Stomach smooth muscle (tissue), 2 donors: Measurements from ENCODE around the gene VTI1A.
"Not testable (repeated sequence)": the region's sequence is repeated elsewhere in the genome, so short reads cannot be mapped to it uniquely, and the experiment has no call there.

Source experiments
- H3K27ac ChIP-seq: one replicate; pipeline ENCODE4 v1.7.0; 2013; ENCODE audit warnings: mild to moderate bottlenecking, low read length, inconsistent platforms
- H3K27me3 ChIP-seq, 2 donors: one replicate each; pipeline ENCODE4 v1.7.0; 2013; ENCODE audit warnings: low read length in 2 of 2; ENCODE audit not compliant: insufficient read depth in 2 of 2, control insufficient read depth in 1 of 2
- H3K36me3 ChIP-seq, 2 donors: one replicate each; pipeline ENCODE4 v1.7.0; 2013; ENCODE audit warnings: low read length in 2 of 2; ENCODE audit not compliant: control insufficient read depth in 2 of 2, insufficient read depth in 2 of 2
- H3K4me1 ChIP-seq: one replicate; pipeline ENCODE4 v1.7.0; 2013; ENCODE audit warnings: low read length; ENCODE audit not compliant: control insufficient read depth, insufficient read depth
- H3K4me3 ChIP-seq, 2 donors: one replicate each; pipeline ENCODE4 v1.7.0; 2013; ENCODE audit warnings: low read length in 2 of 2
- H3K9ac ChIP-seq, 2 donors: one replicate each; pipeline ENCODE4 v1.7.0; 2013; ENCODE audit warnings: low read length in 2 of 2, mild to moderate bottlenecking in 1 of 2
- H3K9me3 ChIP-seq, 2 donors: one replicate each; pipeline ENCODE4 v1.7.0; 2013; ENCODE audit warnings: low read length in 2 of 2; ENCODE audit not compliant: control insufficient read depth in 2 of 2
- donor health status: healthy.
- donor health status: Pancreatic carcinoma.

The VTI1A gene

GRCh38 chr10:112585960-112586359 is 138.9 kb downstream of the VTI1A start:
- peaks cover 4% of the 10 kb centered on the region for H3K4me1 ChIP-seq
- peaks cover 0 to 2% of the 10 kb centered on the region in 2 donors for H3K36me3 ChIP-seq
- no peak overlapping the region for H3K27ac ChIP-seq
- no peaks in the 10 kb centered on the region for H3K27me3 ChIP-seq
- no peaks in the 10 kb centered on the region for H3K9me3 ChIP-seq
- H3K9ac ChIP-seq = no peak overlapping the region
- no peak overlapping the region for H3K4me3 ChIP-seq

- peaks cover 4% of the 10 kb centered on the region for H3K4me1 ChIP-seq
- no peak overlapping the region for H3K4me3 ChIP-seq
- no peaks in the 10 kb centered on the region for H3K27me3 ChIP-seq
- no peak overlapping the region for H3K9ac ChIP-seq
- H3K27ac ChIP-seq = no peak overlapping the region
- H3K36me3 ChIP-seq = peaks cover 0 to 2% of the 10 kb centered on the region in 2 donors
- no peaks in the 10 kb centered on the region for H3K9me3 ChIP-seq
Measured at GRCh38 chr10:112587729-112588128, 140.7 kb downstream of the VTI1A start.

- Histone ChIP-seq H3K27me3 (no peaks in the 10 kb centered on the region), H3K4me3 (no peak overlapping the region), H3K27ac (no peak overlapping the region), H3K4me1 (peaks cover 4% of the 10 kb centered on the region), H3K36me3 (peaks cover 0 to 2% of the 10 kb centered on the region in 2 donors), H3K9ac (no peak overlapping the region), H3K9me3 (no peaks in the 10 kb centered on the region)
Measured at GRCh38 chr10:112588225-112588990, 141.4 kb downstream of the VTI1A start.

GRCh38 chr10:112589081-112589480 is 142.1 kb downstream of the VTI1A start:
- H3K9me3 ChIP-seq = no peaks in the 10 kb centered on the region
- peaks cover 0 to 2% of the 10 kb centered on the region in 2 donors for H3K36me3 ChIP-seq
- H3K27me3 ChIP-seq = no peaks in the 10 kb centered on the region
- H3K27ac ChIP-seq = no peak overlapping the region
- no peak overlapping the region for H3K4me3 ChIP-seq
- H3K9ac ChIP-seq = no peak overlapping the region
- H3K4me1 ChIP-seq = peaks cover 4% of the 10 kb centered on the region

- H3K36me3 ChIP-seq, H3K27ac ChIP-seq, H3K27me3 ChIP-seq, H3K9ac ChIP-seq, H3K9me3 ChIP-seq, H3K4me3 ChIP-seq, H3K4me1 ChIP-seq: not testable (repeated sequence)
Measured at GRCh38 chr10:112590786-112591185, 143.8 kb downstream of the VTI1A start.

GRCh38 chr10:112593023-112593422 is 146.0 kb downstream of the VTI1A start:
- H3K27me3 ChIP-seq = no peaks in the 10 kb centered on the region
- H3K27ac ChIP-seq = no peak overlapping the region
- H3K4me3 ChIP-seq = no peak overlapping the region
- H3K4me1 ChIP-seq = no peaks in the 10 kb centered on the region
- H3K9me3 ChIP-seq = no peaks in the 10 kb centered on the region
- no peak overlapping the region for H3K9ac ChIP-seq
- H3K36me3 ChIP-seq = no peaks in the 10 kb centered on the region

- Histone ChIP-seq H3K4me3 (no peak overlapping the region), H3K27ac (no peak overlapping the region), H3K9me3 (no peaks in the 10 kb centered on the region), H3K36me3 (peaks cover 0 to 2% of the 10 kb centered on the region in 2 donors), H3K9ac (no peak overlapping the region), H3K4me1 (no peaks in the 10 kb centered on the region), H3K27me3 (no peaks in the 10 kb centered on the region)
Measured at GRCh38 chr10:112601214-112602090, 154.4 kb downstream of the VTI1A start.

GRCh38 chr10:112603062-112603461 is 156.0 kb downstream of the VTI1A start:
- H3K36me3 ChIP-seq = peaks cover 0 to 2% of the 10 kb centered on the region in 2 donors
- H3K4me3 ChIP-seq = no peak overlapping the region
- H3K4me1 ChIP-seq = no peaks in the 10 kb centered on the region
- H3K9me3 ChIP-seq = no peaks in the 10 kb centered on the region
- H3K27ac ChIP-seq = no peak overlapping the region
- no peaks in the 10 kb centered on the region for H3K27me3 ChIP-seq
- H3K9ac ChIP-seq = no peak overlapping the region

- Histone ChIP-seq H3K4me3 (no peak overlapping the region), H3K9me3 (no peaks in the 10 kb centered on the region), H3K27me3 (no peaks in the 10 kb centered on the region), H3K9ac (no peak overlapping the region), H3K36me3 (peaks cover 0 to 2% of the 10 kb centered on the region in 2 donors), H3K27ac (no peak overlapping the region), H3K4me1 (no peaks in the 10 kb centered on the region)
Measured at GRCh38 chr10:112605063-112605462, 158.0 kb downstream of the VTI1A start.

GRCh38 chr10:112607506-112607905 is 160.5 kb downstream of the VTI1A start:
- H3K9me3 ChIP-seq = no peaks in the 10 kb centered on the region
- no peak overlapping the region for H3K4me3 ChIP-seq
- no peaks in the 10 kb centered on the region for H3K27me3 ChIP-seq
- H3K36me3 ChIP-seq = peaks cover 0 to 2% of the 10 kb centered on the region in 2 donors
- no peaks in the 10 kb centered on the region for H3K4me1 ChIP-seq
- H3K9ac ChIP-seq = no peak overlapping the region
- H3K27ac ChIP-seq = no peak overlapping the region
